GM21723 (cell line): Measurements from ENCODE around the gene OTUD5.

ENCODE experiments used
- ATAC-seq: cut with Tn5 transposase; IDR thresholded peaks from one replicate; pipeline ENCODE4 v1.9.1; 2021; ENCODE audit warnings: mild to moderate bottlenecking, moderate library complexity; ENCODE audit not compliant: unreplicated experiment

The OTUD5 gene

DNA sequence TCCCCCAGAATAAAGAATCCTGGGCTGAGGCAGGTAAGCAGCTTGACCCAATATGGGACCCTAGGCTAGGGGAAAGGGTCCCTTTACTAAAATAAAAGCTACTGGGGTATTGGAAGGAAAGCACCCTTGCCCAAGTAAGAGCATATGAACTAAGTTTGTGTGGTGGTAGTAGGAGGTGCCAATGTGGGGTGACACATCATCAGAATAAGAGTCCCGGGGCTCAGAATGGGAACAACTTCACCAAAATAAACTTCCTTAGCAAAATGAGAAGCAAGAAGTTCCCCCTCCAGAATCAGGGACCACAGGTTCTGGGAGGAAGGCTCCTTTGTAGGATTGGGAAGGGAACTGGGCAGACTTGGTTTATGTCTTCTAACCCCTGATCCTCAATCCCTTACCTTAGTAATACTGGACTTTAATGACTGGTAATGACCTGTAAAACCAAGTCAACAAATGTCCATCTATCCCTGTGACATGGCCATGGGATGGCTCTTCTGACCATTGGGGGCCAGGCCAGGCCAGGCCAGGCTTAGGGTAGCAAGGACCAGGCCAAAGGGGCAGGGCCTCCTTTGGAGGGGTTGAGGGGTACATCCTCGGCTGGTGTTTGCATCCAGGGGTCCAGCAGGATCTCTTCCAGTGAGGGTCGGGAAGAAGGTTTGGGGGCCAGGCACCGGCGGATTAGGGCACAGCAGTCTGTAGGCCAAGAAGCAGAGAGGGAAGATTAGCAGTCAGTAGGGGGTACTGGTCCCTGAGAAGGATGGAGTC, 43.6 kb downstream of the OTUD5 start:
- no peak for ATAC-seq

DNA sequence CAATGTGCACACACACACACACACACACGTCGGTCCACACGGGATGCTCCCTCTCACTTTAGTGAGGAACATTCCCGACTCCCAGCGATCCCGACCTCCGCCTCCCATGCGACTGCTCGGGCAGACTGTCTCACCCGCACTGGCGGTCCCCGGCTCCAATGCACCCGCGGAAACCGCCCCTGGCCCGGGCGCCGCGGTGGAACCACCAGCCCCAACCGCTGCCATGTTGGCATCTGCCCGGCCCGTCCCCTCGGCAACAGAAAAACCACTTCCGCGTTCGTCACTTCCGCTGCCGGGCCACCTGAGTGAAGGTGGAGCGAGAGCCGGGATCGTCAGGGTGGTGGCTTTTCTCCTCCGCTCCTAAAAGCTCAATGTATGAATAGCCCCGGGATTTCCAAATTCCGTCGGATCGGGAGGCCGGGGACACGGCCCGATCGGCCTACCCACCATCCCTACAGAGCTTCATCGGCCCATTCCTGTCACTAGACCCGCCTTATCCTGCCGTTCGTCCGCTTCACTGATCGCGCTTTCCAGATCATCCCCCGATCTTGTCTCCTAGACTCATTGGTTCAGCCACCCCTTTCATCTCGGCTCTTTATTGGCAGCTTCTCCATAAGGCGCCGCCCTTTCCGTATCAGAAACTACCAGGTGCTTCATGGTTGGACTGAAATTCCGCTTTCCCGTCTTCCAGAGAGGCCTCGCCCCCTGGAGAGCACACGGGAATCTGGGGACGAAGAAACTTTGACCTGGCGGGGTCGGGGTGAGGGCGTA, 45.8 kb downstream of the OTUD5 start, which contains the start of gene SLC35A2:
Gene SLC35A2, minus strand, starts transcription at position 235 of the 771 bp plus-strand sequence. Its CDS starts 10 bp downstream, at position 225.
- peak; percentile 57 for ATAC-seq

DNA sequence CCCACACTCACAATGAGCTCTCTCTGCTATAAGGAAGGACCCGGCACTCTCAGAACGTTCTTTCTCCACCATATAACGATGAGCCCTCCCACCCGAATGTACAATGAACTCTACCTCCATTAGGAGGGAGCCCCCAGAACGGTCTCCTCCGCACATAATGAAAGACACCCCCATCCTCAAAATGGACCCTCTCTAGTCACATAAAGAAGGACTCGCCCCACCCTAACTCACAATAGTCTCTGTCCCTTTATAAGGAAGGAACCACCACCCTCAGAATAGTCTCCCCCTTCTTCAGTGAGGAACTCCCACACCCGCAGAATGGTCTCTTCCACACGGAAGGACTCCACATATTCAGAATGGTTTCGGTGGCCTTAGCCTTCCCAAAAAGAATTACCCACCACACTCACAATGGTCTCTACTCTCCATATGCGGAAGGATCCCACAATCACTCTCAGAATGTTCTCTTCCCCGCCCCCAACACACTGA, 46.4 kb downstream of the OTUD5 start:
- ATAC-seq: no peak

DNA sequence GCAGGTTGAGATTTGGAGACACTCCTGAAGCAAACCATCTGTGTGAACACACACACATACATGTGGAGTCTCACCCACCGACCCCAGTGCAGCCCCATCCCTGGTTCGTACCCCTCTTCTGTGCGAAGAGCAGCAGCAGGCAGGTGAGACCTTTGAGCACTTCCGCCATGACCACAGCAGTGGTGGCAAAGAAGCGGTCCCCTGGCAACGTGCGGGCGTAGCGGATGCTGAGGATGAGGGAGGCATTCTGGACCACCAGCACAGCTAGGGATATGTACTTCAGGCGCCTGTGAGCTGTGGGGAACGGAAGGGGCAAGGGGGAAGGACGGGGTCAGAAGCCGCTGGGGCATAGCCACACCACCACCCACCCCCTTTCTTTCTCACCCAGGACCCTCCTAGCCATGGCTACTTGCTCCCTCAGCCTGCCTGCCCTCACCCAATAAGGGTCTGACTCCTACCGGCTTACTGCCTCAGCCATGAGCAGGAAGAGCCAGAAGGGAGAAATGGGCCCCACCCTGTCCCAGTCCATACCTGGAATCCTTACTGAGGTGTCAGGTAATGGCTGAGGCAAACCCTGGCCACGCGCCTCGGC, 47.6 kb downstream of the OTUD5 start:
- ATAC-seq: no peak

DNA sequence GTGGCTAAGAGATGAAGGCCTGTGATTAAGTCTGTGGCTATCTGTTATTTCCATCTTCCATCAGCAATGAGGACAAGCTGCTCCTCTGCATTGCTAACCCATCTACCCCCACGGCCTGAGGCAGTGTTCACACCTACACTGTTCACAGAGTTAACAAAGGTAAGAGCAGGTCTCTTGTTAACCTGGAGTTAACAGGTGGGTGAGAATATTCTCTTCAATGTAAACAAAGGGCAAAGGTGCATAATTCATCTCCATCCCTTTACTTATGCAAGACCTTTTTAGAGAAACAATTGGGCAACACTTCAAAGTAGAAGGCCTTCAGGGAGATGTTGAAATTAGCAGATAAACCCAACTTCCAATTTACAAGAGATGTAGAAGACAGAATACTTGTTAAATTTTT, 48.8 kb downstream of the OTUD5 start:
- ATAC-seq: no peak

DNA sequence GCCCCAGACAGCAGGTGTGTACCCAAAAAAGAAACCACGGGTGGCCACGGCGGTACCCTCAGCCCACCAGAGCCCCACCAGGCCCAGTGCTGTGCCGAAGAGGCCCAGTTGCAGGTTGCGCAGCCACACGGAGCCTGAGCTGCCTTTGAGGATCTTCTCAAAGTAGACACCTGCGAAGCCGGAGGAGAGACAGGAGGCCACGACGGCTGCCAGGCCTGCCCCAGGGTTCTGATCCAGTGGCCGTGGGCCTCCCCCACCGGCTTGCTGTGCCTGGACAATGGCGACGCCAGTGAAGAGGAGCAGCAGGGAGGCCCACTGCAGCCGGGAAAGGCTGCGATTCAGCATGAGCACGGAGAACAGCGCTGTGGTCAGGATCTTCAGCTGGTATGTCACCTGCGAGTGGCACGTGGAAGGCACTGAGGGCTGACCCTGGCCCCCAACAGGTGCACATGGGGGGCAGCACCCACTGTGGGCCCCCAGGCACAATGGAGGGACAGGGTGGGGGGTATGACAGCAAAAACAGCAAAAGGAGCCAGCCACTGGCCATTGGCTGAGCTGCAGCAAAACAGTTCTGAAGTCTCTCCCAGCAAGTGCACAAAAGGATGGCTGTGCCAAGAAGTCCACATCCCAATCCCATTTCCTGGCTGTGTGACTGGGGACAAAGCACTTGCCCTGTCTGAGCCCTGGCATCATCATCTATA, 52.2 kb downstream of the OTUD5 start:
- ATAC-seq: no peak

DNA sequence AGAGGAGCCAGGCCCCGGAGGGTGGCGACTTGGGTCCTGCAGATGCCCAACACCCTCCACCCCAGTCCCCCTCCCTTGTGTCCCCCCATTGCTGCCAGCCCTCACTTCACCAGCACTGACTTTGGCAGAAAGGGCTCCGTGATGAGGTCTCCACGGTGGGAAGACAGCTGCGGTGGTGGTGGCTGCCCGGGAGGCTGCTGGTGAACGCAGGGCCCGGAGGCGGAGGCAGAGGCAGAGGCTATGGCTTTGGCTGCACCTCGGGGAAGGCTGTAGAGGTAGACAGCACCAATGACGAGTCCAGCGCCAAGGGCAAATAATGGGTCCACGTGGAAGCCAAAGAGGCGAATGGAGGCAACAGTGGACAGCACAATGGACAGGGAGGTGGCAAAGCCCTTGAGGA, 52.8 kb downstream of the OTUD5 start:
- ATAC-seq: no peak

DNA sequence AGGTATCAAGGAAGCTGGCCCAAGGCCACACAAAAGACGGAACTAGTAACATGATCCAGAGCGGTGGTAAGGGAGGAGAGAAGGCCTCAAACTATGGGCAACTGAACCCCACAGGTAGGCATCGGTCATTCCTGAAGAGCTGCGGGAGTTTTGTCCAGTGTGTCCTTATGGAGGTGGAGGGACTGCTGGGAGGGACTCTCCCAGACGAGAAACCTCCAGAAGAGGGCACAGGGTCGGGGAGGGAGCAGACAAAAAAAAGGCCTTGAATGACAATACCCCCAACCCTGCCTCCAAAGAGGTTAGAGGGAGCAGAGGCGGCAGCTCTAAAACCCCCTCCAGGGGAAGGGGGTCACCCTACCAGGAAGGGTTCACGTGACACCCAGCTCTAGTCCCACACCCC, 53.2 kb downstream of the OTUD5 start:
- no peak for ATAC-seq

DNA sequence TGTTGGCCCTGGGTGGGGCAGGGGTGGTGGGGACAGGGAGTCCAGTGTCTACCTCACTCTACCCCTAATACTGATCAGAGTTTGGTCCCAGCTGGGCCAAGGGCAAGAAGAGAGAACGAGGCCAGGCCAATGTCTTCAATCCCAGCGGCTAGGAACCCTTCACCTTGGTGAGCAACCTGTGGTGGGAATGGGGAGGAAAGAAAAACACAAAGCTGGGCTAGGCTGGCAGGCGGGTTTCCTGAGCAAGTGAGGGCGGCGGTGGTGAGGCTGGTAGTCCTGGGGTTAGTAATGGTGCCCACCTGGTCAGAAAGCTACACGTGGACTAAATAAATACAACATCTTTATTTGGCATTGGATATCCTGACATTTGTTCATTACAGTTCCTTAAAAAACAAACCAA, 54.1 kb downstream of the OTUD5 start:
- ATAC-seq: no peak

DNA sequence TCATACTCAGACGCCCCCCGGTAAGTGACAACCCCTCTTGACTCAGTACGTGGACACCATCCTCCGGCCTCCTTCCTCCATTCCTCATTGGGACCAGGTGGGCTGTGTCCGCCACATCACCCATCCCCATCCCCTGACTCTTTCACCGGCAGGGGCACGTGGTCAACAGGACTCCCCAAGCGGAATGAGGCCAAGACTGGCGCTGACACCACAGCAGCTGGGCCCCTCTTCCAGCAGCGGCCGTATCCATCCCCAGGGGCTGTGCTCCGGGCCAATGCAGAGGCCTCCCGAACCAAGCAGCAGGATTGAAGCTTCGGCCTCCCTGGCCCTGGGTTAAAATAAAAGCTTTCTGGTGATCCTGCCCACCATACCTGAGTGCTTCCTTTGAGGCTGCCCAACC, 54.6 kb downstream of the OTUD5 start:
- no peak for ATAC-seq

DNA sequence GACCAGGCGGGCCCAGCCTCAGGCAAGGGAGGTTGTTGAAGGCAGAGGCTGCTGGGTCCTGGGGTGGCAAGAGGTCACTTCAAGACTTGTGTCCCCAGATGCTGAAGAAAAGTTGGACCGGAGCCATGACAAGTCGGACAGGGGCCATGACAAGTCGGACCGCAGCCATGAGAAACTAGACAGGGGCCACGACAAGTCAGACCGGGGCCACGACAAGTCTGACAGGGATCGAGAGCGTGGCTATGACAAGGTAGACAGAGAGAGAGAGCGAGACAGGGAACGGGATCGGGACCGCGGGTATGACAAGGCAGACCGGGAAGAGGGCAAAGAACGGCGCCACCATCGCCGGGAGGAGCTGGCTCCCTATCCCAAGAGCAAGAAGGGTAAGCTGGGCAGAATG, 55.3 kb downstream of the OTUD5 start:
- no peak for ATAC-seq

DNA sequence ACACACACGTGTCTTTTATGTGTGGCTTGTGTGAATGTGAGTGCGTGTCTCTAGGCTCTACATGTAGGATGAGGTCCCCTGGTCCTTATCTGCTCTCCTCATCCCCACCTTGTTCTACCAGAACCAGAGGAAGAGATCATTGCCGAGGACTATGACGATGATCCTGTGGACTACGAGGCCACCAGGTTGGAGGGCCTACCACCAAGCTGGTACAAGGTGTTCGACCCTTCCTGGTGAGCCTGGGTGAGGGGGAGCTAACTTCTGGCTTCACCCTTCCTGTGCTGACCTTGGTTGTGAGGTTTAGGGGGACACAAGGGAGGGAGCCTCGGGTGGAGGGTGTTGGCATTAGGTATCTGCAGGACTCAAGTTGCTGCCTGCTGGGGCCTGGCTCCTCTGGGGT, 56.3 kb downstream of the OTUD5 start:
- ATAC-seq: no peak

DNA sequence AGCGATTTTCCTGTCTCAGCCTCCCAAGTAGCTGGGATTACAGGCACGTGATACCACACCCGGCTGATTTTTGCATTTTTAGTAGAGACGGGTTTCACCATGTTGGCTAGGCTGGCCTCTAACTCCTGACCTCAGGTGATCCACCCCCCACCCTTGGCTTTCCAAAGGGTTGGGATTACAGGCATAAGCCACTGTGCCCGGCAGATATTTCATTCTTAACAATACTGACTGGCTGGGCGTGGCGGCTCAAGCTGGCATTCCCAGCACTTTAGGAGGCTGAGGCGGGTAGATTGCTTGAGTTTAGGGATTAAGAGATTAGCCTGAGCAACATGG, 58.4 kb downstream of the OTUD5 start:
- no peak for ATAC-seq

DNA sequence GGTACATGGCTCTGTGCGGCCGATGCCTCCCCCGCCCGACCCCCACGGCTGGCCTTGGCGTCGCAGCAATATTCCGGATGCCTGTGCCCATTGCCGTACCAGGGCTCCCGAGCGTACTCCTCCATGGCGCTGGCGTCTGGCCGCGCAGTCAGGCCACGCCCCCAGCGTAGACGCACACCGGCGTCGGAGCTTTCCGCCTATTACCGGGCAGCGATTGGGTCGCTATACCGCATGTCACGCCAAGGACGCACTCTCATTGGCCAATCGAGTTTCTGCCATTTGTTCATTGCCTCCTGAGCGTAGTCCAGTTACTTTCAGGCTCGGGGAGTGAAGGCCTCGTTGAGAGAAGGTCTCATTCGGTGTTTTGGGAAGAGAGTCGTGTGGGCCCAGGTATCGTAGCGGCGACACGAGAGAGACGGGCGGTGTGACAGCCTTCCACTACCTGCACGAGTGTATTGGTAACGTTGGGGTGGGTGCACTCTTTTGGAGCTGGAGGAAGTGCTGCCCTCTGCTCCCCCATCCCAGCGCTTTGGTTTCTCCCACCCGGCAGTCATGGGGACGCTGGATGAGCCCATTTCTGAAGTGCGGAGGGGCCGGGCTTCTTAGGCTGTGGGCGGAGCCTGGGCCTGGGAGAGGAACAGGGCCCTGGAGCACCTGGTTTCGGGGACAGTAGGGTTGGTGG, 59.6 kb downstream of the OTUD5 start, which contains the start of the genes PQBP1 and TIMM17B:
Gene PQBP1, plus strand, starts transcription at position 306 of the 682 bp plus-strand sequence. CDS start 580 bp downstream, outside the sequence.
Gene TIMM17B, minus strand, starts transcription at position 144 of the 682 bp plus-strand sequence. Its CDS starts 19 bp downstream, at position 125.
- peak; percentile 83 for ATAC-seq

DNA sequence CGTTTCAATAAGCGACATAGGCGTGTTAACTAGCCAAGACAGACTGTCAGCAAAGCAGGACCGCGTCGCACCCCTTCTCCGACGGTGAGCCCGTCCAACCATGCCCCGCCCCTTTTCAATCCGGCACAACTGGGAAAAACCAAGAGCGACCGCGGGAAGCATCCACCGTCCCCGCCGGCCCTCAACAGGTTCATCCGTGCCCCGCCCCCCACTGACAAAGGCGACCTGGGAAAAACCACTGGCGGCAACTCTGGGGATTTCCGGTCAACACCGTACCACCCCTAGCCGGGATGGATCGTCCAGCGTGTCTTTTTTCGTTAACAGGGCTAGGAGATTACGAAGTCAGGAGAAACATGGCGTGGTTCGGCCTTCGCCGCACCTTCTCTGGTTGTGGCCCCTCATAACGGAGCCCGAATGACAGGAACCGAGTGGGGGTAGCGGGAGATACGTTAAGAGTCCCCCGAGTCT, 60.2 kb downstream of the OTUD5 start:
- ATAC-seq: peak; percentile 21

DNA sequence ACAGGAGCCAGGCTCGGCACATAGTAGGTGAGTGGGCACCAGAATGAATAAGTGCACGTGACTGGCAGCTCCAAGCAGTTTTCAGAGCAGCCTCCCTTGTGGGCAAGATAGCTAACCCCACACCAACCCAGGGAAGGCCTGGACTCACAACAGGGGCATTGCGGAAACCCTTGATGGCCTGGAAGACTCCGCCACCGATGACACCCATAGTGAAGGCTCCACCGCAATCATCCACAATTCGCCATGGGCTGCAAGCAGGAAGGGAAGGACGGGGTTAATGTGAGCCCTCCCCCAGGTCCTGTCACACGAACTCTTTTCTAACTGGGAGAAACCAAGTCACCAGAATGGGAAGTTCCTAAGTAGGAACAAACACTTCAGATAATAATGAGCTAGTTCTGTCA, 60.8 kb downstream of the OTUD5 start:
- ATAC-seq: no peak

DNA sequence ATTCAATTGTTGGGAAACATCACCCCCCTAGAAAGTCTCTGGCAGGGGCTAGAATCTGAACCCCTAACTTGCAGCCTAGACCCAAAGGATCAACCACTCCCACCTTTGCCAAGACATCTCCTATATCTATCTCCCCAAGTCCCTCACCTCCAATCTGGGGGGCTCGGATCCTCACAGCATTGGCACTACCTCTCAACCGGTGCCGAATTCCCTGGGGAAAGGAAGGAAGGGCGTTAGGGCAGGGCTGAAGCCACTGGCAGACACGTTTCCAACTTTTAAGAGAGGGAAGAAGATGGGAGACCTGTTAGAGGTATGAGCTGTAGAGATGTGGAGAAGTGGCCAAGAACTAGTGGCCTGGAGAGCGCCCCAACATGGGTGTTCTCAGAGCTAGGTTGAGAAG, 62.5 kb downstream of the OTUD5 start:
- ATAC-seq: no peak

DNA sequence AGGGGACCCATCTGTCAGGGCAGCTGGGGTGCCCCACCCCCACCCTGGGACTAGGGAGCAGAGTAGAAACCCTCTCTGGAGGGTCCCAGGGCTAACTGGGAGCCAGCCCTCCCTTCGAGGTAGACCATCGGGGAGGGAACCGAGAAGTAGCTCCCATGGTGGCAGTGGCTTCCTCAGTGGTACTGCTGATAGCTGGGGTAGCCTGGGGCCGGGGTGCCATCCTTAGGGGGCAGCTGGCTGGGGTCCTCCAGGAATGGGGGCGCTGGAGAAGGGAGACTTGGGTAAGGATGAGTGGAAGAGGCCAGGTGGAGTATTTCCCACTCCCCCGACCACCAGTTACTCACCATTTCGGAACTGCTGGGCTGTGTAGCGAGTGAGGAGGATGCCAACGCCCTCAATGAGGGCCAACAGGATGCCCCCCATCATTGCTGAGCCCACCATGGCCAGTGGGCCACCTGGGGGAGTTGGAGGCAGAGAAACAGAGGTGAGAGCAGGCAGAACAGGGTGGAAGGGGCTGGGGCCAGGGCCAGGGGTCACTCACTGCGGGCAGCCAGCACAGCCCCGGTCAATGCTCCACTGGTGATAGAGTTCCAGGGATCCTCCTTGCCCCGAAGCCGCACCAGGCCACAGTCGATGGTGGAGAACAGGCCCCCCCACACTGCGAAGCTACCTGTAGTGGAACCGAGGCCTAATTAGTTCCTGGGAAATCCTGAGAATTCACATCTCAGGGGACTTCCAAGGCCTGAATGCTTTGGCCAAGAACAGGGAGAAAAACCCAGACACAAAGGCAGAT, 63.7 kb downstream of the OTUD5 start:
- ATAC-seq: no peak

DNA sequence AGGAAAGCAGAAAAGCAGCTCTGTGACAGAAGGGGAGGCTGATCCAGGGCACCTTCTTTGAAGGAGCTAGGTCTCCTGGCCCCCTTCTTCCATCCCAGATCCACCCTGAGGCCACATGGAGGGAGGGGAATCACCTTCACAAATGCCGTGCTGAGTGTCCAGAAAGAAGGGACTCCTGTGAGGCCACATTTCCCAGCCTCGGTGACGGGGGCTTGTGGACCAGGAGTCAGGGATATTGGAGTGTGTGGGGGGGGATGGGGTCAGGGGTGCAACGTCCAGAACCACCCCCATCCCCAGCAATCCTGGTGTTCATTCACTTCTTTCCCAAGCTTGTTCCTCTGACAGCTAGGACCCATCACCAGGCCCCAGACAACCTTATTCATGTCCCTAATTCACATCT, 64.5 kb downstream of the OTUD5 start:
- no peak for ATAC-seq
